HG02623 (cell line): ENCODE data around the gene NPC1.
"Not testable (repeated sequence)": the region's sequence is repeated elsewhere in the genome, so short reads cannot be mapped to it uniquely, and the experiment has no call there.

Experiments used
- ATAC-seq: cut with Tn5 transposase; IDR thresholded peaks from one replicate; pipeline ENCODE4 v1.9.1; 2021; ENCODE audit warnings: moderate library complexity; ENCODE audit not compliant: unreplicated experiment

NPC1 gene

DNA sequence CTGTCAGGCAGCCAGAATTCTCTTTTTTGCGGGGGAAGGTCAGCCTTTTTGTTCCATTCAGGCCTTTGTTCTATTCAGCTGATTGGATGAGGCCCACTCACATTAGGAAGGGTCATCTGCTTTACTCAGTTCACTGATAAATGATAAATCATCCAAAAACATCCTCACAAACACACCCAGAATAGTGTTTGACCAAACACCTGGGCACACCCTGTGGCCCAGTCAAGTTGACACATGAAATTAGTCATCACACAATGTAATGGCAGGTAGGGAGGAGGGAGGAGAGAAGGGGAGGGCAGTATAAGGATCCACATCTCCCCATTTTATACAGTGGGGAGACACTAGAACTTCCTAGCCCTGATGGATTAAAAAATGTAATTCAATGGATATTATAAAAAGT, 91.3 kb downstream of the NPC1 start:
- ATAC-seq: no peak

DNA sequence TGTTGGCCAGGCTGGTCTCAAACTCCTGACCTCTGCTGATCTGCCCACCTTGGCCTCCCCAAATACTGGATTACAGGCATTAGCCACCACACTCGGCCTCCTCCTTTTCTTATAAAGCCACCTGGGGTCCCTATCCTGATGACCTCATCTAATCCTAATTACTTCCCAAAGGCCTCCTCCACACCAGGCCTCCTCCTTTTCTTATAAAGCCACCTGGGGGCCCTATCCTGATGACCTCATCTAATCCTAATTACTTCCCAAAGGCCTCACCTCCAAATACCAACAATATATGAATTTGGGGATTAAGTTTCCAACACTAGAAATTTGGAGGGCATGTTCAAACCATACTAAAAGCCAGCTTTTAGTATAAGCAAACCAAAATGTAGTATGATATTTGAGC, 92.7 kb downstream of the NPC1 start:
- ATAC-seq: no peak

DNA sequence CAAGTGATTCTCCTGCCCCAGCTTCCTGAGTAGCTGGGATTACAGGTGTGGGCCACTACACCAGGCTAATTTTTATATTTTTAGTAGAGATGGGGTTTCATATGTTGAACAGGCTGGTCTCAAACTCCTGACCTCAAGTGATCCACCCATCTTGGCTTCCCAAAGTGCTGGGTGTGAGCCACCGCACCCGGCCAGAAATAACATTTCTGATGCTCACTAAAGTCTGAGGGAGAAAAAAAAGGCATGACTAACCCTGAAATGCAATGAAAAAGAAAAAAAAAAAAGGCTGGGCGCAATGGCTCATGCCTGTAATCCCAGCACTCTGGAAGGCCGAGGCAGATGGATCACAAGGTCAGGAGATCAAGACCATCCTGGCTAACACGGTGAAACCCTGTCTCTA, 96.7 kb downstream of the NPC1 start:
- ATAC-seq: not testable (repeated sequence)

DNA sequence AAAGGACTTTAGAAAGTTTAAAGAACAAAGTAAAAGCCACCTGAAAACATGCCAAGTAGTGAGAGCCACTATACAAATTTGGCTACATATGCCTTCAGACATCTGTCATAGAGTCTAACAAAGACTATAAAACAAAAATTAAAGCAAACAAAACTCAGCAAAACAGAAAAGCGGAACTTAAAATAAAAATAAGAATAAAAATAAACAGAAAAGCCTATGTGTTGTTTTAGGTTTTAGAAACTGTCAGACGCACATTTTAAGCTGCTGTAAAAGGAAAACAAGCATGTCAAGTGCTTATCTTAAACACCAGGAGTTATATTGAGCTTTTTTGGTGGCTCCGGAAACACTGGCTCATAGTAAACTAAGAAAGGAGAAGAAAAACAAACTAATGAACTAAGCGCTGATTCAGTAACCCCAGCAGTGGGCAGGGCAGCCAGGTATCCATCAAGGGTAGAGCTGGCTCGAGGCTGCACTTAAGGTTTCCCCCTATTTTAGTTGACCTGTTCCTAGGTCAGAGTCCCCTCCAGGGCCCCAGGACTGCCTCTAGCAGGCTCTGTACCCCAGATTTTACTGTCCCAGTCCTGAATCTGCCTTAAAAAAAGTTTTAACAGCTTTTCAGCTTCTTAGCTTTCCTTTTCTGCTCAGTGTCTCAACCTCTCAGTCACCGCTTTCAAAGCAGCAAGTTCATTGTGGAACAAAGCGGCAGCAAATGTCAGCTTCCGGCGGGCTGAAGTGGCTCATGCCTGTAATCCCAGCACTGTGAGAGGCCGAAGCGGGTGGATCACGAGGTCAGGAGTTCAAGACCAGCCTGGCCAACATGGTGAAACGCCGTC, 98.4 kb downstream of the NPC1 start:
- peak; percentile 65 for ATAC-seq

DNA sequence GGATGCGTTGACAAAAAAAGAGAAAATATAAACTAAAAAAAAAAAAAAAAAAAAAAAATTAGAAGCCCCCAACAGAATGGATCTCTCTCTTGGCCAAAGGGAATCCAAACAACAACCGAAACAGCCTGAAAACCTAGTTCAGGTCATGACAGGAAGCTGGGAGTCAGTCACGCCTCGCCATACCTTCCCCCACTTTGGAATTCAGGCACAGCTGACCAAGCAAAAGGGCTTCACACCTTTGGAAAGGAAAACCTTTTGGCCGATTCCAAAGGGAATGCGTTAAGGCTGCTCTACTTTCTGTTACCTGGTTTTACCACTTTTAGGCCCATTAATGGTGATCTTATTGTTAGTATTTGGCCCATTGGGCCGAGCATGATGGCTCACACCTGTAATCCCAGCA, 100.9 kb downstream of the NPC1 start:
- no peak for ATAC-seq

DNA sequence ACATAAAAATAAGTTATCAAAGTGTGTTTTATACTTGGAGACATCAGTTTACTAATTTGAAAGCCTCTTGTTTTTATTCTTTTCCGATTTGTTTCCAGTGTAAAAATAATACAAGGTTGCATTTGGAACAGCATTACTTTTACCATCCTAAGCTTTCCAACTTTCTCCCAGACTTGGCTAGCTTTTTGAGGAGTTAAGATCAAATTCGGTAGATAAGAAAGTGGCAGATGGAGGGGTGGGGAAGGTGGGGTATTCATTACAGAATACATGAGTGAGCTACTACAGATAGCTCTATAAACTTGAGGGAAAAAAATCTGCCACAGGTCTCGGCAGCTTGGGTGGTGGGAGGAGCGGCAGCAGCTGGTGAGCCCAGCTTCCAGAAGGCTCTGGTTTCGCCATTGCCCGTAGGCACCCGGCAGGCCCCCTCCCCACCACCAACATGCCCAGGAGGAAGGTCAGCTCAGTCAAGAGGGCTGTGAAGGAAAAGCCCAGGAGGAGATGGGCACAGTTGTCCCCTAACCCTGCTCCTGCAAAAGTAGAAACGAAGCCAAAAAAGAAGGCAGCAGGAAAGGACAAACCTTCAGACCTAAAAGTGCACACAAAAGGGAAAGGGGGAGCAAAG, 101.6 kb downstream of the NPC1 start:
- ATAC-seq: no peak
